Neuronal stem cell (in vitro differentiated cells): ENCODE measurements around the gene ANKMY1.

Source experiments
- DNase-seq: peaks from one replicate; pipeline ENCODE4 v3.0.0-alpha.2; 2013; ENCODE audit warnings: low spot score
- H2AFZ ChIP-seq: one replicate; pipeline ENCODE4 v1.6.1; 2013; ENCODE audit warnings: mild to moderate bottlenecking, low read length, inconsistent platforms
- H2AK5ac ChIP-seq: 2 replicates; pipeline ENCODE4 v1.6.1; 2013; ENCODE audit warnings: low read depth, mild to moderate bottlenecking, inconsistent platforms, low read length, moderate library complexity, mixed read lengths
- H2BK120ac ChIP-seq: 2 replicates; pipeline ENCODE4 v1.6.1; 2013; ENCODE audit warnings: low read depth, mild to moderate bottlenecking, inconsistent platforms, low read length, moderate library complexity, mixed read lengths
- H2BK12ac ChIP-seq: one replicate; pipeline ENCODE4 v1.6.1; 2013; ENCODE audit warnings: low read length, inconsistent platforms
- H2BK15ac ChIP-seq: 2 replicates; pipeline ENCODE4 v1.6.1; 2013; ENCODE audit warnings: mild to moderate bottlenecking, low read length, inconsistent platforms, mixed read lengths
- H2BK5ac ChIP-seq: one replicate; pipeline ENCODE4 v1.6.1; 2013; ENCODE audit warnings: inconsistent platforms, mild to moderate bottlenecking, low read length, moderate library complexity
- H3K14ac ChIP-seq: one replicate; pipeline ENCODE4 v1.6.1; 2013; ENCODE audit warnings: low read length, inconsistent platforms
- H3K18ac ChIP-seq: 2 replicates; pipeline ENCODE4 v1.6.1; 2013; ENCODE audit warnings: low read length, inconsistent platforms
- H3K23ac ChIP-seq: 2 replicates; pipeline ENCODE4 v1.6.1; 2013; ENCODE audit warnings: low read depth, mild to moderate bottlenecking, mixed read lengths, low read length, inconsistent platforms; ENCODE audit not compliant: poor library complexity
- H3K27ac ChIP-seq: replicated peaks from 3 replicates; pipeline ENCODE4 v1.5.1; 2013; ENCODE audit warnings: low read length, inconsistent platforms
- H3K27me3 ChIP-seq, 3 experiments: 2 replicates each; pipeline ENCODE4 v1.6.1; 2013; ENCODE audit warnings: low read length in 3 of 3, mild to moderate bottlenecking in 2 of 3, inconsistent platforms in 1 of 3, low read depth in 1 of 3, mixed read lengths in 1 of 3, moderate library complexity in 1 of 3; ENCODE audit not compliant: control insufficient read depth in 3 of 3, insufficient read depth in 3 of 3
- H3K36me3 ChIP-seq, 2 donors: replicated peaks in 1 of 2; 2 replicates each; pipeline ENCODE4 v1.6.1; 2013; ENCODE audit warnings: low read length in 2 of 2; ENCODE audit not compliant: control insufficient read depth in 2 of 2, insufficient read depth in 2 of 2
- H3K4ac ChIP-seq: 2 replicates; pipeline ENCODE4 v1.6.1; 2013; ENCODE audit warnings: inconsistent platforms, mild to moderate bottlenecking, low read length, moderate library complexity
- H3K4me1 ChIP-seq, 2 donors: 1 replicate in 1 of 2; 2 replicates in 1 of 2; pipeline ENCODE4 v1.6.1; 2013; ENCODE audit warnings: low read length in 2 of 2, low read depth in 1 of 2; ENCODE audit not compliant: control insufficient read depth in 2 of 2, insufficient read depth in 1 of 2
- H3K4me2 ChIP-seq: one replicate; pipeline ENCODE4 v1.6.1; 2013; ENCODE audit warnings: mild to moderate bottlenecking, low read length, inconsistent platforms; ENCODE audit not compliant: insufficient read depth, poor library complexity, severe bottlenecking
- H3K4me3 ChIP-seq, 2 donors: 2 replicates each; pipeline ENCODE4 v1.5.1; 2013; ENCODE audit warnings: low read length in 2 of 2, mild to moderate bottlenecking in 2 of 2, inconsistent platforms in 1 of 2, moderate library complexity in 1 of 2
- H3K79me1 ChIP-seq: one replicate; pipeline ENCODE4 v1.6.1; 2013; ENCODE audit warnings: low read depth, mild to moderate bottlenecking, inconsistent platforms, low read length, moderate library complexity
- H3K9ac ChIP-seq: one replicate; pipeline ENCODE4 v1.6.1; 2013; ENCODE audit warnings: mild to moderate bottlenecking, low read depth, low read length, inconsistent platforms; ENCODE audit not compliant: poor library complexity
- H3K9me3 ChIP-seq, 2 donors: replicated peaks in 1 of 2; 2 replicates each; pipeline versions ENCODE3 to v1.6.1; 2013; ENCODE audit warnings: low read length in 2 of 2, mild to moderate bottlenecking in 2 of 2, inconsistent platforms in 1 of 2, low read depth in 1 of 2, mixed read lengths in 1 of 2, moderate library complexity in 1 of 2; ENCODE audit not compliant: control insufficient read depth in 2 of 2, insufficient read depth in 1 of 2
- H4K8ac ChIP-seq: one replicate; pipeline ENCODE4 v1.6.1; 2013; ENCODE audit warnings: low read depth, mild to moderate bottlenecking, inconsistent platforms, low read length, moderate library complexity
- H4K91ac ChIP-seq: one replicate; pipeline ENCODE4 v1.6.1; 2013; ENCODE audit warnings: low read length, low read depth, mild to moderate bottlenecking, inconsistent platforms; ENCODE audit not compliant: poor library complexity
- WGBS, 2 donors: extraction: QIAGEN DNeasy Blood & Tissue Kit; methylation state at CpG; one replicate each; pipeline ENCODE4 v1.1.7; 2013; ENCODE audit warnings: missing lambda C conversion rate in 2 of 2, mixed read lengths in 1 of 2; ENCODE audit not compliant: insufficient read length in 2 of 2, insufficient replicate concordance in 1 of 2; ENCODE audit errors: extremely low coverage in 2 of 2; 5-methylcytosine and 5-hydroxymethylcytosine counted together

ANKMY1 gene

GRCh38 chr2:240437551-240437860, 120.3 kb downstream of the ANKMY1 start:
- peak overlapping the region; percentile 18 to 50 for H3K4me3 ChIP-seq

GRCh38 chr2:240436683-240437550, 120.9 kb downstream of the ANKMY1 start:
- Histone ChIP-seq H2BK5ac (peak overlapping the region; percentile 97), H3K4ac (no peak overlapping the region), H3K36me3 (peaks cover 9 to 11% of the 10 kb centered on the region in 2 donors), H2BK15ac (peak overlapping the region; percentile 98), H3K79me1 (peaks cover 44% of the 10 kb centered on the region), H3K27me3 (peaks cover 0 to 6% (median 4%) of the 10 kb centered on the region in 3 experiments), H2BK12ac (peak overlapping the region; percentile 59), H2AFZ (peak overlapping the region; percentile 91), H3K4me3 (peak overlapping the region; percentile 81 to 93), H3K27ac (no peak overlapping the region), H3K23ac (no peak overlapping the region), H3K18ac (peak overlapping the region; percentile 97), H4K91ac (no peak overlapping the region), H3K9ac (peak overlapping the region; percentile 84), H2AK5ac (peak overlapping the region; percentile 54), H2BK120ac (no peak overlapping the region), H3K9me3 (peaks cover 0 to 2% of the 10 kb centered on the region in 2 donors), H4K8ac (no peak overlapping the region), H3K14ac (peak overlapping the region; percentile 73), H3K4me2 (peak overlapping the region; percentile 83), H3K4me1 (peaks cover 23 to 24% of the 10 kb centered on the region in 2 donors)
- DNase-seq: no peak
- WGBS, 2 donors: no CpG with 5 or more reads among the region's 45 CpGs

More at GRCh38 chr2:240437551-240437860, 120.3 kb downstream of the ANKMY1 start:
- no peak overlapping the region for H4K91ac ChIP-seq
- no peak overlapping the region for H3K4ac ChIP-seq
- H3K18ac ChIP-seq: no peak overlapping the region
- peak overlapping the region; percentile 59 for H2BK12ac ChIP-seq
- peaks cover 0 to 6% (median 4%) of the 10 kb centered on the region in 3 experiments for H3K27me3 ChIP-seq
- peak overlapping the region; percentile 26 for H3K9ac ChIP-seq
- no peak overlapping the region for H2BK120ac ChIP-seq
- H4K8ac ChIP-seq: no peak overlapping the region
- H3K4me2 ChIP-seq: no peak overlapping the region
- no peak overlapping the region for H3K27ac ChIP-seq
- H3K36me3 ChIP-seq: peaks cover 10 to 11% of the 10 kb centered on the region in 2 donors
- peaks cover 0 to 2% of the 10 kb centered on the region in 2 donors for H3K9me3 ChIP-seq
- DNase-seq: no peak
- H3K4me1 ChIP-seq: peaks cover 23 to 24% of the 10 kb centered on the region in 2 donors
- H3K79me1 ChIP-seq: peaks cover 45% of the 10 kb centered on the region
- H2BK5ac ChIP-seq: peak overlapping the region; percentile 19
- H3K23ac ChIP-seq: peak overlapping the region; percentile 56
- H3K14ac ChIP-seq: no peak overlapping the region
- H2AFZ ChIP-seq: no peak overlapping the region
- WGBS, 2 donors: no CpG with 5 or more reads among the region's 2 CpGs
- peak overlapping the region; percentile 54 for H2AK5ac ChIP-seq
- H2BK15ac ChIP-seq: peak overlapping the region; percentile 52

- peak overlapping the region; percentile 83 for H3K4me2 ChIP-seq
Measured at GRCh38 chr2:240435948-240436682, 121.7 kb downstream of the ANKMY1 start.

More at GRCh38 chr2:240435948-240436682, 121.7 kb downstream of the ANKMY1 start:
- peak overlapping the region; percentile 97 for H3K18ac ChIP-seq
- H3K14ac ChIP-seq: peak overlapping the region; percentile 21
- WGBS, 2 donors: no CpG with 5 or more reads among the region's 88 CpGs
- H2AFZ ChIP-seq: peak overlapping the region; percentile 91
- H2BK120ac ChIP-seq: peak overlapping the region; percentile 47
- DNase-seq: no peak
- peaks cover 37% of the 10 kb centered on the region for H3K79me1 ChIP-seq
- peak overlapping the region; percentile 84 for H3K9ac ChIP-seq
- peaks cover 23 to 24% of the 10 kb centered on the region in 2 donors for H3K4me1 ChIP-seq
- H3K27me3 ChIP-seq: peaks cover 0 to 6% (median 6%) of the 10 kb centered on the region in 3 experiments
- H3K9me3 ChIP-seq: peaks cover 0 to 2% of the 10 kb centered on the region in 2 donors
- H3K23ac ChIP-seq: peak overlapping the region; percentile 73
- peak overlapping the region; percentile 54 for H2AK5ac ChIP-seq
- H4K91ac ChIP-seq: no peak overlapping the region
- H3K4me3 ChIP-seq: peak overlapping the region; percentile 81 to 93
- H2BK5ac ChIP-seq: peak overlapping the region; percentile 97
- no peak overlapping the region for H4K8ac ChIP-seq
- H3K36me3 ChIP-seq: peaks cover 9 to 11% of the 10 kb centered on the region in 2 donors
- peak overlapping the region; percentile 98 for H2BK15ac ChIP-seq
- peak overlapping the region; percentile 66 for H3K4ac ChIP-seq
- H3K27ac ChIP-seq: peak overlapping the region; percentile 75
- peak overlapping the region; percentile 73 for H2BK12ac ChIP-seq
